Measurements from ENCODE around the gene TPRN.

TPRN gene

GRCh38 chr9:137160716-137161557, 39.6 kb downstream of the TPRN start:
- no peak for DNase-seq (ENCODE audit: low spot score)

GRCh38 chr9:137160054-137160425, 40.5 kb downstream of the TPRN start:
- no peak for DNase-seq (ENCODE audit: low spot score)

GRCh38 chr9:137159105-137160053, 41.2 kb downstream of the TPRN start:
- no peak for DNase-seq (ENCODE audit: low spot score)

DNA sequence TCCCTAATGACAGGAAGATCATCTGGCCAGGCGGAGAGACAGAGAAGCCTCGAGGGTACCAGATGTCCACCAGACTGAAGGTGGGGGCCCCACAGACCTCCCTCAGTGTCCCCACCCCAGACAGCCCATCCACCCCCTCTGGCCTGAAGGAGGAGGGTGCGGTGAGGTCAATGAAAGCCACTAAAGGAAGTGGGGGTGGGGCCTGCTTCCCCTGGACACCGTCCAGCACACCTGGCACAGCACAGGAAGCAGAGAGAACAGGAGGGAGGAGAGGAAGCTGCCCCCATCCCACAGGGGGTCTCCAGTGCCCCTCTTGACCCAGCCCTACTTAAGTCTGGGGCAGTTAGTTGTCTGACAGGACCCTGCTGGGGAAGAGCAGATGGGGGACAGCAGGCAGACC, 41.9 kb downstream of the TPRN start:
- DNase-seq (ENCODE audit: low spot score), result no peak

- DNase-seq (ENCODE audit: low spot score), result no peak
These were observed 42.7 kb downstream of the TPRN start for GRCh38 chr9:137157618-137158415.

DNA sequence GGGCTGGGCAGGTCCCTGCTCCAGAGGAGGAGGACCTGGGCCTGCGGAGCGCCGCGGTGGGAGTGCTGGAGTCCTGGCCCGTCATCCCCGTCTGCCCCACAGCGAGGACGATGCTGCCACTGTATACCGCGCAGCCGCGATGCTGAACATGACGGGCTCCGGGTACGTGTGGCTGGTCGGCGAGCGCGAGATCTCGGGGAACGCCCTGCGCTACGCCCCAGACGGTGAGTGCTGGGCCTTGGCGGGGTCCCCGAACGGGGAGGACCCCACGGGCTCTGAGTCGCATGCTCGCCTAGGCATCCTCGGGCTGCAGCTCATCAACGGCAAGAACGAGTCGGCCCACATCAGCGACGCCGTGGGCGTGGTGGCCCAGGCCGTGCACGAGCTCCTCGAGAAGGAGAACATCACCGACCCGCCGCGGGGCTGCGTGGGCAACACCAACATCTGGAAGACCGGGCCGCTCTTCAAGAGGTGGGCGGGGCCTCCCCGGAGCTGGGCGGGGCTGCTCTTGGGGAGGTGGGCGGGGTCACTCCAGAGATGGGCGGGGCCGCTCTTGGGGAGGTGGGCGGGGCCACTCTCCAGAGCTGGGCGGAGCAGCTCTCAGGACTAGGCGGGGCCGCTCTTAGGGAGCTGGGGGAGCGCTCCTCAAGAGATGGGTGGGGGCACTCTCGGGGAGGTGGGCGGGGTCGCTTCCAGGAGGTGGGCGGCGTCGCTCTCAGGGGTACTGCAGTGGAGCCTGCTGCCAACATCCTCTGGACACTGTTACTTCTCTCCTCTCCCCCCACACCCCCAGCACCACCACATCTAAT, 43.8 kb downstream of the TPRN start:
- no peak for DNase-seq (ENCODE audit: low spot score)

DNA sequence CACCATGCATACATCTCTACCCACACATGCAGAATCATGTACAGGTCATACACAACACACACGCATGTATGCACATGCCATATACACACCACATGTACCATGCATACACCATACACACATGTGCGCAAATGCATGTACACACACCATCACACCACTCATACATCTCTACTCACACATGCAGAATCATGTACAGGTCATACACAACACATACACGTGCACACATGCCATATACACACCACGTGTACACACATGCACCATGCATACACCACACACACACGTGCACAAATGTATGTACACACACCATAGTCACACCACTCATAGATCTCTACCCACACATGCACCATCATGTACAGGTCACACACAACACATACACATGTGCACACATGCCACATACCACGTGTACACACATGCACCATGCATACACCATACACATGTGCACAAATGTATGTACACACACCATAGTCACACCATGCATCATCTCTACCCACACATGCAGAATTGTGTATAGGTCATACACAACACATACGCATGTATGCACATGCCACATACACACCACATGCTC, 47.6 kb downstream of the TPRN start:
- DNase-seq (ENCODE audit: low spot score), result no peak

GRCh38 chr9:137150617-137151457, 49.7 kb downstream of the TPRN start:
- DNase-seq (ENCODE audit: low spot score), result no peak

GRCh38 chr9:137149942-137150616, 50.5 kb downstream of the TPRN start:
- no peak for DNase-seq (ENCODE audit: low spot score)

DNA sequence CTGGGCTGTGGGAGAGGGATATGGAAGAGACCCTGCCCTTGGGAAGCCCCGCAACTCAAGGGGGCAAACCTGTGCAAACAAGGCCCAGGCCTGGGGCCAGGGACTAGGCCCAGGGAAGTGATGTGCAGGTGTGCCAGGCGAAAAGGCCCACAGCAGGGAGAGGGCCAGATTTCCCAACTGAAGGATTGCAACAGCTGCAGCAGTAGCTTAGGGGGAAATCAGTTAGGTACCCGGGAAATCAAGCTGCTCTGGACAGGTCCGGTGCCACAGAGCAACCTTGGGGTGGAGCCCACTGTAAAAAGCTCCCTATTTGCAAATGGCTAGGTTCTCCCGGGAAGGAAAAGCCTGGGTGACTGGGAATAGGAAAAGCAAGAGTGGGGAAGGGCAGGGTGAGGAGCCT, 51.2 kb downstream of the TPRN start:
- no peak for DNase-seq (ENCODE audit: low spot score)

GRCh38 chr9:137148661-137149060, 51.9 kb downstream of the TPRN start:
- no peak for DNase-seq (ENCODE audit: low spot score)

DNA sequence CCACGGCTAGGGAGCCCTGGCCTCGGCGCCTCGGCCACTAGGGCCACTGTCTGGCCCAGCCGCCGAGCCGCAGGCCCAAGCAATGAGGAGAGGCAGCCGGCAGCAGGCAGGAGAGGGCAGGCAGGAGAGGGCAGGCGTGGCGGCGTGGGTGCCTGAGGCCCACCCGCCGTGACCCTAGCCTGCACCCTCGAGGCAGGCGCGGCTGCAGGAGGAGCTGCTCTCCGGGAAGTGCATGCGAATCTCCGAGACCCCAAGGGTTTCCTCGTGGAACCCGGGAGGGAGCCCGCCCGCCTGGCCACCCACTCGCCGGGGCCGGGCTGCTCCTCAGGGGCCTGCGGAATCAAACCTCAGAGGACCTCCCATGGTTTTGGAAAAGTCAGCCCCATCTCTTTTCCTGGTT, 52.3 kb downstream of the TPRN start:
- no peak for DNase-seq (ENCODE audit: low spot score)

DNA sequence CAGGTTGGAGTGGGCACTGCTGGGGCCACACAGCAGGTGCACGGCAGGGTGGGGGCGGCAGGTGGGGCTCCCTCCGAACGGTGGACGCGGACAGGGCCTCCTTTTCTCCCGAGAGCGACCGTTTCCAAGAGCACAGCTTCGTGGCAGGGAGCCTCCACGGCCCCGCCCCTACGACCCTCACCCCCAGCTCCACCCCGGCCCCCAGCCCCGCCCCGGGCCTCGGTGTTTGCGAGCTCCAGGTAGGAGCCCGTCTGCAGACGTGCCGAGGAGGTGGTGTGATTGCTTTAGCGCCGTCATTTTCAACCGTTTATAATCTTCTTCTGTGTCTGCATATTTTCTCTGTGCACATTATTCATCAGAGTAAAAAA, 52.8 kb downstream of the TPRN start:
- no peak for DNase-seq (ENCODE audit: low spot score)

- no peak for DNase-seq (ENCODE audit: low spot score)
These were observed 53.3 kb downstream of the TPRN start for GRCh38 chr9:137147091-137147792.

DNA sequence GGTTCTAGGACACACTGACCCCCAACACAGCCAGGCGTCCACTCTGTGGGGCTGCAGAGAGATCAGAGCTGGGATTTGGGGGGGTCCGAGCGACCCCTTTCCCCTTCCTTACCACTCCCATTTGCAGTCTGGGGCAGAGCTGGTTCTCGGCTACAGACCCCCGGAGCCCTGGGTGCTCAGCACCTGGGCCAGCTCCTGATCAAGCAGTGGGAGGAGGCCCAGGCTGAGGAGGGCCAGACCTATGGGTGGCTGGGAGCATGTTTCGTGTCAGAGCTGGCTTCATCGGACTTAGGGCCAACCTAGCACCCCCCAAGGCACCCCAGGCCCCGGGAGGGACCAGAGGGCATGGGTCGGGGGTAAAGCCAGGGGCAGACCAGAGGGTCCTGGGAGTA, 54.0 kb downstream of the TPRN start:
- DNase-seq (ENCODE audit: low spot score), result no peak

GRCh38 chr9:137145731-137146526, 54.6 kb downstream of the TPRN start:
- DNase-seq (ENCODE audit: low spot score), result no peak

- DNase-seq (ENCODE audit: low spot score), result no peak
These were observed 57.1 kb downstream of the TPRN start for GRCh38 chr9:137143459-137143858.
